Lower leg skin (tissue), 4 donors: ENCODE data around the gene ABCC10. TPM values are rescaled to one million over a fixed set of nuclear protein-coding genes. Genes with fewer than 3 reads are reported as not detected.
"Not testable (repeated sequence)": the region's sequence is repeated elsewhere in the genome, so short reads cannot be mapped to it uniquely, and the experiment has no call there.

ENCODE experiments used
- DNase-seq, 2 donors: peaks; one replicate each; pipeline ENCODE4 v3.0.0-alpha.2; 2019; ENCODE audit warnings: low spot score in 2 of 2
- H3K4me3 ChIP-seq: fragments of 200-600 bp; sonication (generic); 2 replicates; pipeline ENCODE4 v1.5.1; 2017; ENCODE audit warnings: mild to moderate bottlenecking, low read depth; ENCODE audit not compliant: poor library complexity, severe bottlenecking
- CTCF ChIP-seq, 3 donors: fragments of 450-650 bp; IDR thresholded peaks; one replicate each; pipeline ENCODE4 v1.5.1; 2016; ENCODE audit warnings: antibody characterized with exemption in 3 of 3, mild to moderate bottlenecking in 3 of 3, moderate library complexity in 2 of 3
- POLR2A ChIP-seq, 2 donors: fragments of 450-650 bp; IDR thresholded peaks; one replicate each; pipeline ENCODE4 v1.6.1; 2016 to 2017; ENCODE audit warnings: antibody characterized with exemption in 2 of 2, mild to moderate bottlenecking in 1 of 2, moderate library complexity in 1 of 2
- WGBS, 2 donors: methylation state at CpG; one replicate each; pipeline ENCODE4 v1.1.5; 2018; 5-methylcytosine and 5-hydroxymethylcytosine counted together
- intact Hi-C: fragments of 100-400 bp; cut with DNase I; formaldehyde crosslinking; loops from one replicate; pipeline ENCODE4 v1.15.0; 2023; ENCODE audit warnings: low total_unique reads
- total RNA-seq, 4 donors: library from RNA; depleted of rRNA; stranded (reverse); fragments of >200 nt; gene quantifications; one replicate each; pipeline ENCODE4 v1.1.0, GENCODE V29; 2016

Gene ABCC10
- total RNA-seq, 4 donors from 2014 or later = 9.4 to 17.9 (median 15.9) TPM

GRCh38 chr6:43386492-43386891, 40.8 kb upstream of the ABCC10 start:
- WGBS, 2 donors = 24 to 37% methylated on average over 1 of the region's 1 CpG
- no peak overlapping the region for H3K4me3 ChIP-seq
- DNase-seq = no peak
- no peak for TF ChIP-seq CTCF (IDR thresholded peaks at IDR 0.05)
- intact Hi-C loops = no loop called here

- 85 to 88% methylated on average over 6 of the region's 6 CpGs for WGBS, 2 donors
- intact Hi-C loops = loop anchor here (10.0 kb wide), 1 partner anchor 125 kb away; no protein-coding TSS in a partner anchor
- H3K4me3 ChIP-seq = no peak overlapping the region
- DNase-seq = no peak
- TF ChIP-seq CTCF (IDR thresholded peaks at IDR 0.05) (no peak), POLR2A (IDR thresholded peaks at IDR 0.05) (no peak)
Observed at GRCh38 chr6:43389730-43390295, 37.5 kb upstream of the ABCC10 start.

- 87 to 91% methylated on average over 10 of the region's 10 CpGs for WGBS, 2 donors
- DNase-seq, H3K4me3 ChIP-seq: not testable (repeated sequence)
- intact Hi-C loops = loop anchor here (10.0 kb wide), 1 partner anchor 126 kb away; no protein-coding TSS in a partner anchor
Observed at GRCh38 chr6:43390753-43391439, 36.4 kb upstream of the ABCC10 start.

- no peak for DNase-seq
- WGBS, 2 donors = 68 to 73% methylated on average over 13 of the region's 13 CpGs
- H3K4me3 ChIP-seq = no peak overlapping the region
- intact Hi-C loops = loop anchor here (10.0 kb wide), 1 partner anchor 127 kb away; no protein-coding TSS in a partner anchor
- TF ChIP-seq CTCF (IDR thresholded peaks at IDR 0.05) (no peak), POLR2A (IDR thresholded peaks at IDR 0.05) (no peak)
Observed at GRCh38 chr6:43391440-43392031, 35.8 kb upstream of the ABCC10 start.

- not testable (repeated sequence) for H3K4me3 ChIP-seq, DNase-seq
- intact Hi-C loops = loop anchor here (10.0 kb wide), 1 partner anchor 128 kb away; no protein-coding TSS in a partner anchor
- 69 to 73% methylated on average over 11 of the region's 11 CpGs for WGBS, 2 donors
Observed at GRCh38 chr6:43393133-43393532, 34.2 kb upstream of the ABCC10 start.

- no peak for DNase-seq
- TF ChIP-seq POLR2A (IDR thresholded peaks at IDR 0.05) = no peak
- TF ChIP-seq CTCF (IDR thresholded peaks at IDR 0.05) = no peak
- no peak overlapping the region for H3K4me3 ChIP-seq
- intact Hi-C loops = loop anchor here (10.0 kb wide), 1 partner anchor 129 kb away; no protein-coding TSS in a partner anchor
- WGBS, 2 donors = 82 to 85% methylated on average over 5 of the region's 5 CpGs
Observed at GRCh38 chr6:43393602-43394001, 33.7 kb upstream of the ABCC10 start.
